Ovary (tissue), 9 donors: ENCODE results near the gene KYNU. TPM values are rescaled to one million over a fixed set of nuclear protein-coding genes. Genes with fewer than 3 reads are reported as not detected.
"Not testable (repeated sequence)": the region's sequence is repeated elsewhere in the genome, so short reads cannot be mapped to it uniquely, and the experiment has no call there.

Experiments
- DNase-seq, 5 donors: peaks; one replicate each; pipeline ENCODE4 v3.0.0-alpha.2; 2019 to 2020
- H3K27ac ChIP-seq, 2 donors: fragments of 200-600 bp; one replicate each; pipeline versions ENCODE4 v1.5.1 to v1.8.0; 2019 to 2022
- H3K27me3 ChIP-seq: fragments of 200-600 bp; one replicate; pipeline ENCODE4 v1.8.0; 2022
- H3K36me3 ChIP-seq: fragments of 200-600 bp; sonication (generic); one replicate; pipeline ENCODE4 v1.5.1; 2019
- H3K4me1 ChIP-seq: one replicate; pipeline ENCODE4 v1.8.1; 2013; ENCODE audit warnings: mild to moderate bottlenecking, moderate library complexity; ENCODE audit not compliant: insufficient read depth
- H3K4me3 ChIP-seq: fragments of 200-600 bp; sonication (generic); one replicate; pipeline ENCODE4 v1.5.1; 2017
- H3K9me3 ChIP-seq, 2 donors: fragments of 200-600 bp in 1 of 2; sonication (generic) in 1 of 2; one replicate each; pipeline versions ENCODE4 v1.5.1 to v1.8.1; 2013 to 2019; ENCODE audit warnings: mild to moderate bottlenecking in 1 of 2, moderate library complexity in 1 of 2
- EP300 ChIP-seq: sonication (generic); formaldehyde crosslinking; IDR thresholded peaks from one replicate; pipeline ENCODE4 v1.6.1; 2017; ENCODE audit warnings: antibody characterized with exemption
- POLR2A ChIP-seq: fragments of 450-650 bp; IDR thresholded peaks from one replicate; pipeline ENCODE4 v1.6.1; 2017; ENCODE audit warnings: antibody characterized with exemption, mild to moderate bottlenecking, moderate library complexity
- WGBS, 3 donors: extraction: QIAGEN DNeasy Blood & Tissue Kit in 1 of 3; methylation state at CpG; one replicate each; pipeline versions ENCODE4 v1.1.5 to v1.1.7; 2013 to 2017; 5-methylcytosine and 5-hydroxymethylcytosine counted together
- intact Hi-C, 4 donors: fragments of 100-400 bp; cut with DNase I; formaldehyde crosslinking; loops; one replicate each; pipeline versions ENCODE4 v1.11.0 to v1.15.1; 2022 to 2023
- polyA plus RNA-seq, 2 donors: library from polyadenylated mRNA; stranded (reverse); fragments of 200-250 nt in 1 of 2; fragments of 350-450 nt in 1 of 2; fragmentation: Illumina TruSeq in 1 of 2; extraction: RNeasy Lipid Tissue Mini Kit (QIAGEN cat#74804) in 1 of 2; gene quantifications; one replicate each; pipeline ENCODE4 v1.2.3, GENCODE V29; 2013 to 2014
- total RNA-seq, 7 donors: library from RNA; depleted of rRNA in 2 of 7; stranded (reverse); fragments of >200 nt in 2 of 7; fragmentation: NEBNext Ultra II Directional in 3 of 7; extraction: Animal tissue kit (Norgen Biotek cat#: 25700) in 3 of 7; gene quantifications; one replicate each; pipeline versions ENCODE4 v1.1.0 to v1.2.4, GENCODE V29; 2016 to 2023
- TF ChIP-seq, protein P1 (sequence below), 3 donors: fragments of 450-650 bp in 2 of 3; fragments of 200-600 bp in 1 of 3; IDR thresholded peaks; one replicate each; pipeline versions ENCODE4 v1.5.1 to v1.8.0; 2016 to 2022; ENCODE audit warnings: antibody characterized with exemption in 3 of 3, mild to moderate bottlenecking in 1 of 3
- donor health status: DM: no; HTN: no; CAD: no; lungs with moderate emphysema.
- donor health status: DM: no; HTN: no; CAD: no.
- donor health status: Bipolar disorder and iron deficiency.
- donor health status: DM: yes; HTN: yes; CAD: no.
- donor health status: DM: no; HTN: no; CAD: no.
- donor health status: DM: yes; HTN: yes; CAD: no.

Gene KYNU
- total and polyA plus RNA-seq, 9 donors = 0.40 to 3.2 (median 0.74) TPM

DNA sequence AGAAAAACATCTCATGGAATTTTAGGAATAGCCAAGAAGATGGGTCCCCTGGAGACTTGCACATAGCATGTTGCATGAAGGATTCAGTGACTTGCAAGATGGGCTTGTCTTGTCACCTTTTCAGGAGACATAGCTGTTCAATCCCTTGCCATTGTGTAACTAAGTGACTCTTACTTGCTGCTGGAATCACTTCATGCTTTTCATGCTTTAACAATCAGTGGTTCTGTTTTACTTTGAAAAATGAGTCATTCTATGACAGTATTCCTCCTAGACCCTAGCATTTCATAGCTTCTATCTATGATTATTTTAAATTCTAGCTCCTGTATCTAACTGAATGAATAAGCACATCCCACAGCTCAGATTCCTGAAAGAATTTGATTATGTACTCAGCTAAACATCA, 2.8 kb downstream of the KYNU start:
- Histone ChIP-seq H3K9me3 (no peaks in the 10 kb centered on the region), H3K4me1 (no peaks in the 10 kb centered on the region), H3K4me3 (no peak overlapping the region), H3K27me3 (no peaks in the 10 kb centered on the region), H3K36me3 (no peaks in the 10 kb centered on the region), H3K27ac (no peak overlapping the region)
- TF ChIP-seq EP300 = no peak
- TF ChIP-seq POLR2A = no peak
- TF ChIP-seq, protein P1, sequence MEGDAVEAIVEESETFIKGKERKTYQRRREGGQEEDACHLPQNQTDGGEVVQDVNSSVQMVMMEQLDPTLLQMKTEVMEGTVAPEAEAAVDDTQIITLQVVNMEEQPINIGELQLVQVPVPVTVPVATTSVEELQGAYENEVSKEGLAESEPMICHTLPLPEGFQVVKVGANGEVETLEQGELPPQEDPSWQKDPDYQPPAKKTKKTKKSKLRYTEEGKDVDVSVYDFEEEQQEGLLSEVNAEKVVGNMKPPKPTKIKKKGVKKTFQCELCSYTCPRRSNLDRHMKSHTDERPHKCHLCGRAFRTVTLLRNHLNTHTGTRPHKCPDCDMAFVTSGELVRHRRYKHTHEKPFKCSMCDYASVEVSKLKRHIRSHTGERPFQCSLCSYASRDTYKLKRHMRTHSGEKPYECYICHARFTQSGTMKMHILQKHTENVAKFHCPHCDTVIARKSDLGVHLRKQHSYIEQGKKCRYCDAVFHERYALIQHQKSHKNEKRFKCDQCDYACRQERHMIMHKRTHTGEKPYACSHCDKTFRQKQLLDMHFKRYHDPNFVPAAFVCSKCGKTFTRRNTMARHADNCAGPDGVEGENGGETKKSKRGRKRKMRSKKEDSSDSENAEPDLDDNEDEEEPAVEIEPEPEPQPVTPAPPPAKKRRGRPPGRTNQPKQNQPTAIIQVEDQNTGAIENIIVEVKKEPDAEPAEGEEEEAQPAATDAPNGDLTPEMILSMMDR (IDR thresholded peaks at IDR 0.05) = no peak
- intact Hi-C loops = no loop called here
- no peak for DNase-seq

DNA sequence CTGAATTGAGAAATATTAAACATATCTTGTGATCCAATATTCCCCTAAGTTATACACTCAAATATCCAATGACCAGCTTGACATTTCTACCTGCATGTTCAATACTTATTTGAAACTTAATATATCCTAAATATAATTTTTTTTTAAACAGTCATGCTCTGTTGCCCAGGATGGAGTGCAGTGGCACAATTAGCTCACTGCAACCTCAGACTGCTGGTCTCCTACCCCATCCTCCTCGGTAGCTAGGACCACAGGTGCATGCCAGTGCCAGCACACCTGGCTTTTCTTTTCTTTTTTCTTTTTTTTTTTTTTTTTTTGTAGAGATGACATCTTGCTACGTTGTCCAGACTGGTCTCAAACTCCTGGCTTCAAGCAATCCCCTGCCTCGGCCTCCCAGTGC, 4.2 kb downstream of the KYNU start:
- Histone ChIP-seq H3K27ac (no peak overlapping the region), H3K36me3 (no peaks in the 10 kb centered on the region), H3K27me3 (no peaks in the 10 kb centered on the region), H3K4me3 (no peak overlapping the region), H3K9me3 (no peaks in the 10 kb centered on the region), H3K4me1 (no peaks in the 10 kb centered on the region)
- TF ChIP-seq, protein P1 (IDR thresholded peaks at IDR 0.05) = no peak
- no peak for TF ChIP-seq POLR2A
- TF ChIP-seq EP300 = no peak
- 93 to 94% (median 93%) methylated on average over 3 of the region's 3 CpGs for WGBS, 3 donors
- DNase-seq = no peak
- intact Hi-C loops = no loop called here

DNA sequence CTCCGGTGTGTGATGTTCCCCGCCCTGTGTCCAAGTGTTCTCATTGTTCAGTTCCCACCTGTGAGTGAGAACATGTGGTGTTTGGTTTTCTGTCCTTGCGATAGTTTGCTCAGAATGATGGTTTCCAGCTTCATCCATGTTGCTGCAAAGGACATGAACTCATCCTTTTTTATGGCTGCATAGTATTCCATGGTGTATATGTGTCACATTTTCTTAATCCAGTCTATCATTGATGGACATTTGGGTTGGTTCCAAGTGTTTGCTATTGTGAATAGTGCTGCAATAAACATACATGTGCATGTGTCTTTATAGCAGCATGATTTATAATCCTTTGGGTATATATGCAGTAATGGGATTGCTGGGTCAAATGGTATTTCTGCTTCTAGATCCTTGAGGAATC, 5.0 kb downstream of the KYNU start:
- H3K27me3 ChIP-seq, H3K4me3 ChIP-seq, H3K36me3 ChIP-seq, H3K4me1 ChIP-seq, H3K9me3 ChIP-seq, DNase-seq, intact Hi-C loops, H3K27ac ChIP-seq: not testable (repeated sequence)
- 94 to 99% (median 94%) methylated on average over 3 of the region's 3 CpGs for whole genome bisulfite sequencing, 3 donors

DNA sequence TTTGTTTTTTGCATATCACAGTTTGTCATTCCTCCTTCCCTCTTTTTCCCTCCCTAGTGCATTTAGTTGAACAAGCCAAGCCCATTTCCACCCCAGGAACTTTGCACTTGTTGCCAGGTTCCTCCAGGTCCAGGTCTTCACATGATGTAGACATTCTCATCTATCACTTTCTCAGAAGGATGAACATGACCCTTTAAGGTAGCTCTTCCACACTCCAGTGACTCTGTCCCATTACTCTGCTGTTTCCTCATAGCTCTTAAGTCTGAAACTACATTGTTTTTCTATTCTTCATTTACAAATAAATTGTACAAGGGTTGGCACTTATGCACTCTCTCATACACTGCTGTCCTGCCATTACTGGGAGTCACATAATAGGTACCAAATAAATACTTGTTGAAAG, 6.1 kb downstream of the KYNU start:
- Histone ChIP-seq H3K4me3 (no peak overlapping the region), H3K27me3 (no peaks in the 10 kb centered on the region), H3K27ac (no peak overlapping the region), H3K4me1 (no peaks in the 10 kb centered on the region), H3K36me3 (no peaks in the 10 kb centered on the region), H3K9me3 (no peaks in the 10 kb centered on the region)
- no peak for TF ChIP-seq EP300
- TF ChIP-seq, protein P1 (IDR thresholded peaks at IDR 0.05) = no peak
- no peak for TF ChIP-seq POLR2A
- intact Hi-C loops = no loop called here
- no peak for DNase-seq

DNA sequence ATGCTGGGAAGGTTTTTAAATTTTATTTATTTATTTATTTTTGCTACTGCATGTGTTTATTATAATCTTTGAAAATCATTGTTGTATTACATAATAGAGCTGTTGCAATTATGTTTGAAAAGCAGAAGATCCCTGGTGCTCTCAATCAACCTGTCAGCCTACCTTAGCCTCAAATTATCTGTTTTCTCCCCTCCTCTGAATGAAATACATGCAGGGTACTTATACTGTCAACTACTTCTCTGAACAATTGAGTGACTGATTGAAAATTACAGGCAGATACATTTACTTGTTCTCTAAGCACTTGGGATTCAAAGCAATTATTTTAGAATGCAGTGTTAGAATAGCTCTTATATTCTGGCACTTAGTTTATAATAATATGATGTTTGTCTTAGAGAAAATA, 8.1 kb downstream of the KYNU start:
- no peak overlapping the region for H3K27ac ChIP-seq
- TF ChIP-seq POLR2A (no peak), EP300 (no peak)
- TF ChIP-seq, protein P1 (IDR thresholded peaks at IDR 0.05) = no peak
- intact Hi-C loops = no loop called here

More for the DNA sequence above, 8.1 kb downstream of the KYNU start:
- Histone ChIP-seq H3K4me1 (no peaks in the 10 kb centered on the region), H3K36me3 (no peaks in the 10 kb centered on the region), H3K4me3 (no peak overlapping the region), H3K27me3 (no peaks in the 10 kb centered on the region), H3K9me3 (no peaks in the 10 kb centered on the region)
- DNase-seq = no peak
